ENCODE data around the gene HSD17B3.
"Not testable (repeated sequence)": the region's sequence is repeated elsewhere in the genome, so short reads cannot be mapped to it uniquely, and the experiment has no call there.

Gene HSD17B3

GRCh38 chr9:96204853-96205252 lies 97.1 kb downstream of the HSD17B3 start:
- H3K4me1 ChIP-seq (ENCODE audit: control insufficient read depth in 5 of 5, insufficient read depth in 5 of 5, low read length in 5 of 5), result peaks cover 0 to under 1% (median 0%) of the 10 kb centered on the region in 5 donors
- no peaks in the 10 kb centered on the region for H3K27me3 ChIP-seq (ENCODE audit: control insufficient read depth in 5 of 5, insufficient read depth in 4 of 5, low read length in 5 of 5)
- H3K27ac ChIP-seq (ENCODE audit: low read depth, low read length), result no peak overlapping the region
- no peak overlapping the region for H3K9ac ChIP-seq (ENCODE audit: low read length in 5 of 5)
- no peaks in the 10 kb centered on the region for H3K36me3 ChIP-seq (ENCODE audit: control insufficient read depth in 5 of 5, insufficient read depth in 5 of 5, low read length in 5 of 5)
- peaks cover 0 to 5% (median 3%) of the 10 kb centered on the region in 5 donors for H3K9me3 ChIP-seq (ENCODE audit: control insufficient read depth in 5 of 5, low read length in 5 of 5)
- H3K4me3 ChIP-seq (ENCODE audit: low read depth in 1 of 5, low read length in 5 of 5), result no peak overlapping the region

GRCh38 chr9:96203867-96204501 lies 98.0 kb downstream of the HSD17B3 start:
- H3K27ac ChIP-seq (ENCODE audit: low read depth, low read length), result no peak overlapping the region
- H3K4me3 ChIP-seq (ENCODE audit: low read depth in 1 of 5, low read length in 5 of 5), result no peak overlapping the region

DNA sequence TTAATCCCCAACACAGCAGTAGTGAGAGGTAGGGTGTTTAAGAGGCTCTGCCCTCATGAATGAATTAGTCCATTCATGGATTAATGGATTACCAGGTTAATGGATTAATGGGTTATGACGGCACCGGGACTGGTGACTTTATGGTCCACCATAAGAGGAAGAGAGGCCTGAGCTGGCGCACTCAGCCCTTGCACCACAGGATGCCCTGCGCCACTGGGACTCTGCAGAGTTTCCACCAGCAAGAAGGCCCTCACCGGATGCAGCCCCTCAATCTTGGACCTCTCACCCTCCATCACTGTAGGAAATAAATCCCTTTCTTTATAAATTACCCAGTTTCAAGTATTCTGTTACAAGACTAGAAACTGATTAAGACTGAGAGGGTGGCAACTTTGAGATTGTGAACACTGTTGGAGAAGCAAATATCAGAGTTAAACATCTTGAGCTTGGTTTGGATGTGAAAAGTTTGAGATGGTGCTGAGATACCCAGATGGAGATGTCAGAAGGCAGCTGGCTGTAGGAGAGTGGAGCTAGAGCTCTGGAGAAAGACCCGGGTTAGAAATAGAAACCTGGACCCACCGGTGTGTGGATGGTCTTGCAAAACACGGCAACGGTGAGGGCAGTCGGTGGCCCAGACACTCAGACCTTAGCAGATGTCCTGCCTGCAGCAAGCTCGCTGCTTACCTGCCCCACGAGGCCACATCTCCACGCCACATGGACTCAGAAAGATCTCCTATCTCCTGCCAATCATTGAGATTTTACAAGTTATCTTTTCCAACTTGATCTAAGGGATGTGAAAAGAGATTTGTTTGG lies 98.8 kb downstream of the HSD17B3 start:
- no peak overlapping the region for H3K4me3 ChIP-seq (ENCODE audit: low read depth in 1 of 5, low read length in 5 of 5)
- H3K9me3 ChIP-seq (ENCODE audit: control insufficient read depth in 5 of 5, low read length in 5 of 5), result peaks cover 0 to 5% (median 3%) of the 10 kb centered on the region in 5 donors
- no peaks in the 10 kb centered on the region for H3K36me3 ChIP-seq (ENCODE audit: control insufficient read depth in 5 of 5, insufficient read depth in 5 of 5, low read length in 5 of 5)
- no peaks in the 10 kb centered on the region for H3K27me3 ChIP-seq (ENCODE audit: control insufficient read depth in 5 of 5, insufficient read depth in 4 of 5, low read length in 5 of 5)
- no peaks in the 10 kb centered on the region for H3K4me1 ChIP-seq (ENCODE audit: control insufficient read depth in 5 of 5, insufficient read depth in 5 of 5, low read length in 5 of 5)
- H3K9ac ChIP-seq (ENCODE audit: low read length in 5 of 5), result no peak overlapping the region
- no peak overlapping the region for H3K27ac ChIP-seq (ENCODE audit: low read depth, low read length)

More at GRCh38 chr9:96203867-96204501, 98.0 kb downstream of the HSD17B3 start:
- peaks cover 0 to 5% (median 3%) of the 10 kb centered on the region in 5 donors for H3K9me3 ChIP-seq (ENCODE audit: control insufficient read depth in 5 of 5, low read length in 5 of 5)
- H3K36me3 ChIP-seq (ENCODE audit: control insufficient read depth in 5 of 5, insufficient read depth in 5 of 5, low read length in 5 of 5), result no peaks in the 10 kb centered on the region
- no peak overlapping the region for H3K9ac ChIP-seq (ENCODE audit: low read length in 5 of 5)
- no peaks in the 10 kb centered on the region for H3K27me3 ChIP-seq (ENCODE audit: control insufficient read depth in 5 of 5, insufficient read depth in 4 of 5, low read length in 5 of 5)
- no peaks in the 10 kb centered on the region for H3K4me1 ChIP-seq (ENCODE audit: control insufficient read depth in 5 of 5, insufficient read depth in 5 of 5, low read length in 5 of 5)

- Histone ChIP-seq H3K36me3 (ENCODE audit: control insufficient read depth in 5 of 5, insufficient read depth in 5 of 5, low read length in 5 of 5) (no peaks in the 10 kb centered on the region), H3K4me3 (ENCODE audit: low read depth in 1 of 5, low read length in 5 of 5) (no peak overlapping the region), H3K9ac (ENCODE audit: low read length in 5 of 5) (no peak overlapping the region), H3K4me1 (ENCODE audit: control insufficient read depth in 5 of 5, insufficient read depth in 5 of 5, low read length in 5 of 5) (no peaks in the 10 kb centered on the region), H3K9me3 (ENCODE audit: control insufficient read depth in 5 of 5, low read length in 5 of 5) (peaks cover 0 to 5% (median 3%) of the 10 kb centered on the region in 5 donors), H3K27me3 (ENCODE audit: control insufficient read depth in 5 of 5, insufficient read depth in 4 of 5, low read length in 5 of 5) (peaks cover 0 to 3% (median 0%) of the 10 kb centered on the region in 5 donors), H3K27ac (ENCODE audit: low read depth, low read length) (no peak overlapping the region)
These were observed 100.8 kb downstream of the HSD17B3 start for GRCh38 chr9:96201140-96201539.

GRCh38 chr9:96199006-96199405 lies 103.0 kb downstream of the HSD17B3 start:
- no peak overlapping the region for H3K9ac ChIP-seq (ENCODE audit: low read length in 5 of 5)
- no peak overlapping the region for H3K27ac ChIP-seq (ENCODE audit: low read depth, low read length)
- no peak overlapping the region for H3K4me3 ChIP-seq (ENCODE audit: low read depth in 1 of 5, low read length in 5 of 5)
- no peaks in the 10 kb centered on the region for H3K36me3 ChIP-seq (ENCODE audit: control insufficient read depth in 5 of 5, insufficient read depth in 5 of 5, low read length in 5 of 5)
- H3K9me3 ChIP-seq (ENCODE audit: control insufficient read depth in 5 of 5, low read length in 5 of 5), result no peaks in the 10 kb centered on the region
- H3K4me1 ChIP-seq (ENCODE audit: control insufficient read depth in 5 of 5, insufficient read depth in 5 of 5, low read length in 5 of 5), result no peaks in the 10 kb centered on the region
- peaks cover 0 to 6% (median 2%) of the 10 kb centered on the region in 5 donors for H3K27me3 ChIP-seq (ENCODE audit: control insufficient read depth in 5 of 5, insufficient read depth in 4 of 5, low read length in 5 of 5)

DNA sequence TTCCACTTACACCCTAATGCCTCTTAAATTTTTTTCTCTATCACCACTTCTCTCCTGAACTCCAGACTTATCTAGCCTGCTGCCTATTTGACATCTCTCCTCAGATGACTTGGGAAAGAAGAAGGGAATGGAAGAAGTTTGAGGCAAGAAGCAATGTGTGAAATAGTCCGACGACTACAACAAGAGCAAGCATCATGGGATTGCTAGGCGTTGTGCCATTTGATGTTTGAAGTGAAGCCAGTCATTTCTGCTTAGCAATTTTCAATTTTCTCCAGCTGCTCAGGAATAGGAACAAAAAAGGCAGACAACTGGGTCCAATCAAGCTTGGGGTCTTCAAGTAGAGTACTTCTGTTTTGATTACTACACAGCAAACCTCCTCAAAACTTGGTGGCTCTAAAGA lies 106.4 kb downstream of the HSD17B3 start:
- H3K36me3 ChIP-seq (ENCODE audit: control insufficient read depth in 5 of 5, insufficient read depth in 5 of 5, low read length in 5 of 5), result no peaks in the 10 kb centered on the region
- H3K4me1 ChIP-seq (ENCODE audit: control insufficient read depth in 5 of 5, insufficient read depth in 5 of 5, low read length in 5 of 5), result no peaks in the 10 kb centered on the region
- H3K9ac ChIP-seq (ENCODE audit: low read length in 5 of 5), result no peak overlapping the region
- no peak overlapping the region for H3K27ac ChIP-seq (ENCODE audit: low read depth, low read length)
- H3K27me3 ChIP-seq (ENCODE audit: control insufficient read depth in 5 of 5, insufficient read depth in 4 of 5, low read length in 5 of 5), result peaks cover 0 to 6% (median 2%) of the 10 kb centered on the region in 5 donors
- H3K9me3 ChIP-seq (ENCODE audit: control insufficient read depth in 5 of 5, low read length in 5 of 5), result peaks cover 3 to 12% (median 6%) of the 10 kb centered on the region in 5 donors
- no peak overlapping the region for H3K4me3 ChIP-seq (ENCODE audit: low read depth in 1 of 5, low read length in 5 of 5)

GRCh38 chr9:96193236-96193755 lies 108.7 kb downstream of the HSD17B3 start:
- H3K4me3 ChIP-seq (ENCODE audit: low read depth in 1 of 5, low read length in 5 of 5), result no peak overlapping the region
- H3K36me3 ChIP-seq (ENCODE audit: control insufficient read depth in 5 of 5, insufficient read depth in 5 of 5, low read length in 5 of 5), result no peaks in the 10 kb centered on the region
- H3K9me3 ChIP-seq (ENCODE audit: control insufficient read depth in 5 of 5, low read length in 5 of 5), result peaks cover 7 to 25% (median 13%) of the 10 kb centered on the region in 5 donors
- no peak overlapping the region for H3K9ac ChIP-seq (ENCODE audit: low read length in 5 of 5)
- H3K4me1 ChIP-seq (ENCODE audit: control insufficient read depth in 5 of 5, insufficient read depth in 5 of 5, low read length in 5 of 5), result no peaks in the 10 kb centered on the region
- H3K27ac ChIP-seq (ENCODE audit: low read depth, low read length), result no peak overlapping the region
- H3K27me3 ChIP-seq (ENCODE audit: control insufficient read depth in 5 of 5, insufficient read depth in 4 of 5, low read length in 5 of 5), result peaks cover 0 to 6% (median 2%) of the 10 kb centered on the region in 5 donors

GRCh38 chr9:96192710-96193109 lies 109.3 kb downstream of the HSD17B3 start:
- H3K9me3 ChIP-seq (ENCODE audit: control insufficient read depth in 5 of 5, low read length in 5 of 5), result peaks cover 7 to 25% (median 13%) of the 10 kb centered on the region in 5 donors
- H3K9ac ChIP-seq (ENCODE audit: low read length in 5 of 5), result no peak overlapping the region
- H3K4me3 ChIP-seq (ENCODE audit: low read depth in 1 of 5, low read length in 5 of 5), result no peak overlapping the region
- H3K36me3 ChIP-seq (ENCODE audit: control insufficient read depth in 5 of 5, insufficient read depth in 5 of 5, low read length in 5 of 5), result no peaks in the 10 kb centered on the region
- no peak overlapping the region for H3K27ac ChIP-seq (ENCODE audit: low read depth, low read length)
- H3K27me3 ChIP-seq (ENCODE audit: control insufficient read depth in 5 of 5, insufficient read depth in 4 of 5, low read length in 5 of 5), result peaks cover 0 to 6% (median 2%) of the 10 kb centered on the region in 5 donors
- no peaks in the 10 kb centered on the region for H3K4me1 ChIP-seq (ENCODE audit: control insufficient read depth in 5 of 5, insufficient read depth in 5 of 5, low read length in 5 of 5)

GRCh38 chr9:96189995-96190394 lies 112.0 kb downstream of the HSD17B3 start:
- Histone ChIP-seq H3K4me1 (ENCODE audit: control insufficient read depth in 5 of 5, insufficient read depth in 5 of 5, low read length in 5 of 5) (no peaks in the 10 kb centered on the region), H3K9me3 (ENCODE audit: control insufficient read depth in 5 of 5, low read length in 5 of 5) (peaks cover 18 to 35% (median 26%) of the 10 kb centered on the region in 5 donors), H3K27ac (ENCODE audit: low read depth, low read length) (no peak overlapping the region), H3K36me3 (ENCODE audit: control insufficient read depth in 5 of 5, insufficient read depth in 5 of 5, low read length in 5 of 5) (no peaks in the 10 kb centered on the region), H3K4me3 (ENCODE audit: low read depth in 1 of 5, low read length in 5 of 5) (peak overlapping the region in 1 of 5 donors; percentile 24), H3K27me3 (ENCODE audit: control insufficient read depth in 5 of 5, insufficient read depth in 4 of 5, low read length in 5 of 5) (peaks cover 0 to 19% (median 7%) of the 10 kb centered on the region in 5 donors), H3K9ac (ENCODE audit: low read length in 5 of 5) (no peak overlapping the region)

GRCh38 chr9:96189581-96189980 lies 112.4 kb downstream of the HSD17B3 start:
- not testable (repeated sequence) for H3K36me3 ChIP-seq (ENCODE audit: control insufficient read depth in 5 of 5, insufficient read depth in 5 of 5, low read length in 5 of 5); H3K4me1 ChIP-seq (ENCODE audit: control insufficient read depth in 5 of 5, insufficient read depth in 5 of 5, low read length in 5 of 5); H3K27ac ChIP-seq (ENCODE audit: low read depth, low read length); H3K9ac ChIP-seq (ENCODE audit: low read length in 5 of 5)
- peaks cover 20 to 38% (median 29%) of the 10 kb centered on the region in 5 donors for H3K9me3 ChIP-seq (ENCODE audit: control insufficient read depth in 5 of 5, low read length in 5 of 5)
- peaks cover 0 to 23% (median 7%) of the 10 kb centered on the region in 5 donors for H3K27me3 ChIP-seq (ENCODE audit: control insufficient read depth in 5 of 5, insufficient read depth in 4 of 5, low read length in 5 of 5)
- H3K4me3 ChIP-seq (ENCODE audit: low read depth in 1 of 5, low read length in 5 of 5), result peak overlapping the region in 1 of 5 donors; percentile 24

Data from subcutaneous abdominal adipose tissue (tissue), 5 donors.